ENCODE measurements around the gene LOXL3.
"Not testable (repeated sequence)": the region's sequence is repeated elsewhere in the genome, so short reads cannot be mapped to it uniquely, and the experiment has no call there.

Gene LOXL3

GRCh38 chr2:74488643-74489481, 64.9 kb downstream of the LOXL3 start:
- DNase-seq, result no peak

- no peak for DNase-seq
Observed at GRCh38 chr2:74486141-74486540, 67.6 kb downstream of the LOXL3 start.

- not testable (repeated sequence) for DNase-seq
Observed at GRCh38 chr2:74483675-74484164, 70.0 kb downstream of the LOXL3 start.

GRCh38 chr2:74482801-74483674, 70.7 kb downstream of the LOXL3 start, which contains the start of the genes CCDC142 and TTC31:
Gene CCDC142, minus strand, starts transcription at chr2:74482998. Its CDS starts 161 bp downstream, at chr2:74482837.
Gene TTC31, plus strand, starts transcription at chr2:74483081. Its CDS starts 15 bp downstream, at chr2:74483096.
- DNase-seq, result peak; percentile 71 to 96 (median 91)
